Neural progenitor cell (in vitro differentiated cells): Measurements from ENCODE around the gene TMEM121B.

Source experiments
- CTCF ChIP-seq: fragments of 200-600 bp; sonication (generic); IDR thresholded peaks from 2 replicates; pipeline ENCODE4 v1.5.1; 2017; ENCODE audit warnings: antibody characterized with exemption, mild to moderate bottlenecking
- EZH2 ChIP-seq: fragments of 200-600 bp; sonication (generic); IDR thresholded peaks from 2 replicates; pipeline ENCODE4 v1.6.1; 2017; ENCODE audit warnings: antibody characterized with exemption, mild to moderate bottlenecking, moderate library complexity

GRCh38 chr22:17074648-17075002 is 46.5 kb downstream of the TMEM121B start:
- TF ChIP-seq CTCF = no peak
- no peak for TF ChIP-seq EZH2
